CD4-positive, alpha-beta memory T cell (primary cell): ENCODE results near the gene CLEC2L. TPM values are rescaled to one million over a fixed set of nuclear protein-coding genes. Genes with fewer than 3 reads are reported as not detected.
A peak's percentile ranks its signal among the peaks of the same experiment; 100 is the strongest.

Experiments
- CTCF ChIA-PET: fragments of 350-600 bp; sonication (Branson Sonifier 250); formaldehyde crosslinking; loops from one replicate; lab custom pipeline; 2021; ENCODE audit warnings: inconsistent platforms; ENCODE audit not compliant: partially characterized antibody; lab: Charles Lee
- POLR2A ChIA-PET: fragments of 350-600 bp; sonication (Branson Sonifier 250); formaldehyde crosslinking; loops from one replicate; lab custom pipeline; 2021; ENCODE audit not compliant: partially characterized antibody; lab: Charles Lee
- DNase-seq, 5 donors: peaks; one replicate each; pipeline versions ENCODE4 v3.0.0 to v3.0.0-alpha.2; 2020 to 2022; ENCODE audit warnings: mixed read lengths in 1 of 5
- H3K27ac ChIP-seq: one replicate; pipeline ENCODE4 v1.7.0; 2013; ENCODE audit warnings: low read depth, low read length
- H3K27me3 ChIP-seq: 2 replicates; pipeline ENCODE4 v1.7.0; 2013; ENCODE audit warnings: mild to moderate bottlenecking, low read length, moderate library complexity; ENCODE audit not compliant: insufficient read depth
- H3K36me3 ChIP-seq: 2 replicates; pipeline ENCODE4 v1.7.0; 2013; ENCODE audit warnings: mild to moderate bottlenecking, low read length, moderate library complexity; ENCODE audit not compliant: insufficient read depth
- H3K4me1 ChIP-seq: 2 replicates; pipeline ENCODE4 v1.7.0; 2013; ENCODE audit warnings: mild to moderate bottlenecking, low read length, moderate library complexity; ENCODE audit not compliant: insufficient read depth
- H3K4me3 ChIP-seq, 2 donors: one replicate each; pipeline ENCODE4 v1.7.0; 2013; ENCODE audit warnings: low read length in 2 of 2, mild to moderate bottlenecking in 1 of 2
- H3K9me3 ChIP-seq, 2 donors: one replicate each; pipeline ENCODE4 v1.7.0; 2013; ENCODE audit warnings: low read length in 2 of 2, control low read depth in 1 of 2; ENCODE audit not compliant: control insufficient read depth in 1 of 2
- H3K27ac Mint-ChIP-seq, 7 donors: one replicate each; pipeline ENCODE4 v1.8.0; 2020 to 2021; ENCODE audit warnings: mixed read lengths in 7 of 7, mild to moderate bottlenecking in 6 of 7, inconsistent platforms in 3 of 7, moderate library complexity in 3 of 7
- H3K27me3 Mint-ChIP-seq, 2 donors: one replicate each; pipeline ENCODE4 v1.8.0; 2020 to 2021; ENCODE audit warnings: mixed read lengths in 2 of 2
- H3K36me3 Mint-ChIP-seq, 2 donors: one replicate each; pipeline ENCODE4 v1.8.0; 2020 to 2021; ENCODE audit warnings: mixed read lengths in 2 of 2, inconsistent platforms in 1 of 2, mild to moderate bottlenecking in 1 of 2
- H3K4me1 Mint-ChIP-seq, 4 donors: one replicate each; pipeline ENCODE4 v1.8.0; 2020 to 2021; ENCODE audit warnings: mixed read lengths in 4 of 4, mild to moderate bottlenecking in 1 of 4
- H3K4me3 Mint-ChIP-seq, 8 donors: one replicate each; pipeline ENCODE4 v1.8.0; 2020 to 2021; ENCODE audit warnings: mixed read lengths in 8 of 8, mild to moderate bottlenecking in 7 of 8, moderate library complexity in 6 of 8, inconsistent platforms in 3 of 8
- H3K9me3 Mint-ChIP-seq, 8 donors: one replicate each; pipeline ENCODE4 v1.8.0; 2020 to 2021; ENCODE audit warnings: mixed read lengths in 8 of 8, mild to moderate bottlenecking in 5 of 8, inconsistent platforms in 3 of 8, moderate library complexity in 1 of 8
- intact Hi-C: fragments of 100-400 bp; cut with micrococcal nuclease; formaldehyde crosslinking; loops from one replicate; pipeline ENCODE4 v1.15.1; 2023
- polyA plus RNA-seq, 2 donors: library from polyadenylated mRNA; unstranded; fragments of 300-500 nt; fragmentation: Illumina TruSeq; gene quantifications; one replicate each; pipeline ENCODE4 v1.2.3, GENCODE V29; 2021
- total RNA-seq, 2 experiments: library from RNA; stranded (reverse); gene quantifications; one replicate each; pipeline ENCODE4 v1.2.3, GENCODE V29; 2021

The CLEC2L gene
- total and polyA plus RNA-seq, 4 experiments from 2014 or later = not detected

DNA sequence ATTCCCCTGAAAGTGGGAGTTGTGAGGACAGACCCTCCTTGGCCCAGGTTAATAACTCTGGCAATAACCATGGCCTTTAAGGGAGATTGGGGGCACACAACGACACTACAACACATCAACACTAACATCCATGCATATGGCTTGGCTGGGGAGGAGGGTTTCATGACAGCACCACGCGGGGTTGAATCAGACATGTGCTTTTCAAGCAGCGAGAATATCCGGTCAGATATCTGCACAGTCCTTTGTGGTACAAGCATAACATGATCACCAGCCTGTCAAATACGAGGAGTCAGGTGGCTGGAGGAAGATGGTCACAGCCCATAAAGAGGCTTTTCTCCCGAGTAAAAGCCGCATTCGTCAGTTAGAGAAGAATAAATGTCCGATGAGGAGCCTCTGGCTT lies 27.0 kb upstream of the CLEC2L start:
- intact Hi-C loops = no loop called here
- Mint-ChIP-seq H3K9me3 (peaks cover 0 to 15% (median 11%) of the 10 kb centered on the region in 8 donors), H3K36me3 (no peaks in the 10 kb centered on the region), H3K27me3 (peaks cover 0 to 5% of the 10 kb centered on the region in 2 donors), H3K4me3 (no peak overlapping the region), H3K4me1 (peaks cover 2 to 11% (median 6%) of the 10 kb centered on the region in 4 donors), H3K27ac (no peak overlapping the region)
- CTCF ChIA-PET = interaction anchor here (0.7 kb wide), 1 partner anchor 325 kb away, joined by 3 read pairs; no protein-coding TSS in a partner anchor
- DNase-seq = no peak
- no peaks in the 10 kb centered on the region for H3K27me3 ChIP-seq
- H3K36me3 ChIP-seq = no peaks in the 10 kb centered on the region
- POLR2A ChIA-PET = no interaction called here
- H3K4me1 ChIP-seq = peaks cover 5% of the 10 kb centered on the region
- no peak overlapping the region for H3K4me3 ChIP-seq
- no peak overlapping the region for H3K27ac ChIP-seq
- H3K9me3 ChIP-seq = peaks cover 0 to 9% of the 10 kb centered on the region in 2 donors

DNA sequence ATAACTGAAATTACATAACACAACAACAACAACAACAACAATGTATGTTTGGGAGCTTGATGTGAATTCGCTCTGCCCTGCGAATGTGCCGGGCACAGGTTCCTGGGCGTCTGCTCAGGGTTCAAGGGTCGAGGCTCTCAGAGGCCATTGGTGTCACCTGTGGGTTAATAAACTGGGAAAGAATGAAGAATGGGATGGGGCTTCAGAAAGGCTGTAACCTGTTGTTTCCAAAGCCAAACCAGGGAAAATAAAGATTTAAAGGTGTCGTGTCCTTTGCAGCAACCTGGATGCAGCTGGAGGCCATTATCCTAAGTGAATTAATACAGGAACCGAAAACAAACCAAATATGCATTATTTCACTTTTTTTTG lies 22.7 kb upstream of the CLEC2L start:
- Histone ChIP-seq H3K4me1 (no peaks in the 10 kb centered on the region), H3K27ac (no peak overlapping the region), H3K27me3 (no peaks in the 10 kb centered on the region), H3K36me3 (no peaks in the 10 kb centered on the region), H3K4me3 (no peak overlapping the region), H3K9me3 (no peaks in the 10 kb centered on the region)
- Mint-ChIP-seq H3K4me1 (peaks cover 2 to 11% (median 5%) of the 10 kb centered on the region in 4 donors), H3K36me3 (no peaks in the 10 kb centered on the region), H3K27ac (no peak overlapping the region), H3K27me3 (peaks cover 0 to 5% of the 10 kb centered on the region in 2 donors), H3K4me3 (peak overlapping the region in 4 of 8 donors; percentile 55 to 94 (median 90)), H3K9me3 (peaks cover 0 to 1% (median 0%) of the 10 kb centered on the region in 8 donors)
- POLR2A ChIA-PET = no interaction called here
- intact Hi-C loops = no loop called here
- no peak for DNase-seq
- CTCF ChIA-PET = interaction anchor here (0.9 to 3.9 kb wide), 11 partner anchors 8 to 122 kb away, joined by 3 to 26 read pairs (median 4); no protein-coding TSS in a partner anchor

- DNase-seq = no peak
- intact Hi-C loops = no loop called here
- CTCF ChIA-PET = interaction anchor here (1.4 to 2.1 kb wide), 2 partner anchors 10 to 68 kb away, joined by 4 to 5 read pairs; no protein-coding TSS in a partner anchor
- Histone ChIP-seq H3K27ac (no peak overlapping the region), H3K4me3 (no peak overlapping the region), H3K36me3 (no peaks in the 10 kb centered on the region), H3K27me3 (no peaks in the 10 kb centered on the region), H3K9me3 (no peaks in the 10 kb centered on the region), H3K4me1 (no peaks in the 10 kb centered on the region)
- H3K4me3 Mint-ChIP-seq = no peak overlapping the region
- no peak overlapping the region for H3K27ac Mint-ChIP-seq
- POLR2A ChIA-PET = no interaction called here
- peaks cover 0 to under 1% (median 0%) of the 10 kb centered on the region in 8 donors for H3K9me3 Mint-ChIP-seq
- peaks cover 2 to 11% (median 5%) of the 10 kb centered on the region in 4 donors for H3K4me1 Mint-ChIP-seq
- H3K36me3 Mint-ChIP-seq = no peaks in the 10 kb centered on the region
- peaks cover 0 to 5% of the 10 kb centered on the region in 2 donors for H3K27me3 Mint-ChIP-seq
Measured at GRCh38 chr7:139502226-139502625, 21.3 kb upstream of the CLEC2L start.

DNA sequence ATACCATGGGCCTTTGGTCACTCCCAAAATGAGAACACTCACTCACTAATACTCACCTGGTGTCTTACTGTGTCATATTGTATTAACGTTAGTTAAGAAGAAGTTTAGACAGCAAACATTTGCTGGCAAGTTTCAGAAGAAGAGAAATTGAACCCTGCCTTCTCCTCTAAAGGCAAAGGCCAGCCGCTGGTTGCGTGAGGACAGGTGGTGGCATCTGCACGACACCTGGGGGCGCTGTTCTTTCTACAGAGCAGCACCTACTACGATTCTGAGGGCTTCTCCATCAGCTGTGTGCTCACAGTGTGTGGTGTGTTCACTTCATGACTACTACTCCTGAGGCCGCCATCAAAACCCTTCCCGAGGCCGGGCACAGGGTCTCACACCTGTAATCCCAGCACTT lies 17.9 kb upstream of the CLEC2L start:
- Mint-ChIP-seq H3K4me1 (peaks cover 0 to 3% (median 0%) of the 10 kb centered on the region in 4 donors), H3K9me3 (no peaks in the 10 kb centered on the region), H3K4me3 (no peak overlapping the region), H3K27ac (no peak overlapping the region), H3K27me3 (no peaks in the 10 kb centered on the region), H3K36me3 (no peaks in the 10 kb centered on the region)
- Histone ChIP-seq H3K4me1 (no peaks in the 10 kb centered on the region), H3K27ac (no peak overlapping the region), H3K36me3 (no peaks in the 10 kb centered on the region), H3K4me3 (no peak overlapping the region), H3K9me3 (no peaks in the 10 kb centered on the region), H3K27me3 (no peaks in the 10 kb centered on the region)
- DNase-seq = no peak
- CTCF ChIA-PET = no interaction called here
- intact Hi-C loops = no loop called here
- POLR2A ChIA-PET = no interaction called here

- no peaks in the 10 kb centered on the region for H3K27me3 ChIP-seq
- no peaks in the 10 kb centered on the region for H3K4me1 ChIP-seq
- H3K9me3 ChIP-seq = no peaks in the 10 kb centered on the region
- H3K4me3 ChIP-seq = no peak overlapping the region
- ChIA-PET POLR2A (no interaction called here), CTCF (interaction anchor here (0.8 to 3.8 kb wide), 2 partner anchors 10 to 74 kb away, joined by 3 to 21 read pairs; no protein-coding TSS in a partner anchor)
- no peak for DNase-seq
- no peaks in the 10 kb centered on the region for H3K9me3 Mint-ChIP-seq
- intact Hi-C loops = no loop called here
- H3K4me1 Mint-ChIP-seq = no peaks in the 10 kb centered on the region
- H3K36me3 Mint-ChIP-seq = no peaks in the 10 kb centered on the region
- H3K27me3 Mint-ChIP-seq = no peaks in the 10 kb centered on the region
- no peak overlapping the region for H3K27ac ChIP-seq
- no peak overlapping the region for H3K4me3 Mint-ChIP-seq
- no peaks in the 10 kb centered on the region for H3K36me3 ChIP-seq
- H3K27ac Mint-ChIP-seq = no peak overlapping the region
Measured at GRCh38 chr7:139509535-139509934, 13.9 kb upstream of the CLEC2L start.

DNA sequence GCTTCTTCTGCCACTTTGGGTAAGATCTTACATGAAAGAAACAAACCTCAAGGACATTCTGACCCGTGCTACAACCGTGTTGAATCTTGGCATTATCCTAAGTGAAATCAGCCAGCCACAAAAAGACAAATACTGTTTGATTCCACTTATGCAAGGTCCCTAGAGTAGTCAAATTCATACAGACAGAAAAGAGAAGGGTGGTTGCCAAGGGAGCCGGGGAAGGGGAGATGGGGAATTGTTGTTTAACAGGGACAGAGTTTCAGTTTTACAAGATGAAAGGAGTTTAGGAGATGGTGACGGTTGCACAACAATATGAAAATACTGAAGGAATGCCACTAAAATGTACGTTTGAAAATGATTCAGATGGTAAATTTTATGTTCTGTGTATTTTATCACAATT lies 12.2 kb upstream of the CLEC2L start:
- Histone ChIP-seq H3K27me3 (no peaks in the 10 kb centered on the region), H3K9me3 (no peaks in the 10 kb centered on the region), H3K4me1 (no peaks in the 10 kb centered on the region), H3K4me3 (no peak overlapping the region), H3K36me3 (no peaks in the 10 kb centered on the region), H3K27ac (no peak overlapping the region)
- Mint-ChIP-seq H3K4me3 (no peak overlapping the region), H3K27me3 (peaks cover 0 to 2% of the 10 kb centered on the region in 2 donors), H3K4me1 (no peaks in the 10 kb centered on the region), H3K27ac (no peak overlapping the region), H3K9me3 (no peaks in the 10 kb centered on the region), H3K36me3 (no peaks in the 10 kb centered on the region)
- DNase-seq = no peak
- intact Hi-C loops = no loop called here
- POLR2A ChIA-PET = no interaction called here
- CTCF ChIA-PET = no interaction called here

GRCh38 chr7:139515266-139515665 lies 8.2 kb upstream of the CLEC2L start:
- H3K27me3 ChIP-seq = no peaks in the 10 kb centered on the region
- H3K4me1 ChIP-seq = no peaks in the 10 kb centered on the region
- CTCF ChIA-PET = no interaction called here
- no peaks in the 10 kb centered on the region for H3K4me1 Mint-ChIP-seq
- intact Hi-C loops = no loop called here
- H3K4me3 Mint-ChIP-seq = no peak overlapping the region
- DNase-seq = no peak
- no peak overlapping the region for H3K27ac ChIP-seq
- no peak overlapping the region for H3K4me3 ChIP-seq
- H3K36me3 ChIP-seq = no peaks in the 10 kb centered on the region
- no peaks in the 10 kb centered on the region for H3K9me3 ChIP-seq
- peaks cover 0 to 8% of the 10 kb centered on the region in 2 donors for H3K27me3 Mint-ChIP-seq
- no peak overlapping the region for H3K27ac Mint-ChIP-seq
- POLR2A ChIA-PET = no interaction called here
- H3K36me3 Mint-ChIP-seq = no peaks in the 10 kb centered on the region
- no peaks in the 10 kb centered on the region for H3K9me3 Mint-ChIP-seq
